GM23338 (cell line): ENCODE results near the gene PCDHGB7.

Experiments used
- CREB1 ChIP-seq: fragments of 250-450 bp; sonication (Bioruptor Pico); IDR thresholded peaks from 2 replicates; pipeline ENCODE4 v1.5.0; 2020; ENCODE audit warnings: low read depth, mild to moderate bottlenecking, moderate library complexity
- CTCF ChIP-seq, 2 experiments: fragments of 200-600 bp in 1 of 2; sonication (generic) in 1 of 2; conservative IDR thresholded peaks; 2 replicates each; pipeline versions ENCODE4 v1.5.1 to v1.6.1; 2016 to 2017; ENCODE audit warnings: antibody characterized with exemption in 2 of 2, low read depth in 2 of 2, mild to moderate bottlenecking in 2 of 2, moderate library complexity in 1 of 2
- EZH2 ChIP-seq: fragments of 200-600 bp; sonication (generic); IDR thresholded peaks from one replicate; pipeline ENCODE4 v1.8.0; 2017; ENCODE audit warnings: antibody characterized with exemption, mild to moderate bottlenecking, low read depth; ENCODE audit not compliant: unreplicated experiment
- EZH2phosphoT487 ChIP-seq: fragments of 200-600 bp; sonication (generic); IDR thresholded peaks from one replicate; pipeline ENCODE4 v1.8.1; 2018; ENCODE audit warnings: antibody characterized with exemption; ENCODE audit not compliant: unreplicated experiment
- JUNB ChIP-seq: IDR thresholded peaks from one replicate; pipeline ENCODE4 v1.6.1; 2016; ENCODE audit warnings: antibody characterized with exemption; ENCODE audit not compliant: unreplicated experiment
- POLR2AphosphoS5 ChIP-seq: IDR thresholded peaks from 2 replicates; pipeline ENCODE4 v1.6.1; 2016; ENCODE audit warnings: antibody characterized with exemption, low read depth
- REST ChIP-seq: IDR thresholded peaks from one replicate; pipeline ENCODE4 v1.6.1; 2018; ENCODE audit warnings: antibody characterized with exemption; ENCODE audit not compliant: unreplicated experiment
- ZNF114 ChIP-seq: fragments of 250-450 bp; sonication (Bioruptor Pico); IDR thresholded peaks from 2 replicates; pipeline ENCODE4 v1.5.0; 2020; ENCODE audit warnings: mild to moderate bottlenecking, moderate library complexity
- ZNF331 ChIP-seq: fragments of 250-450 bp; sonication (Bioruptor Pico); IDR thresholded peaks from 2 replicates; pipeline ENCODE4 v1.5.0; 2020; ENCODE audit warnings: low read depth, mild to moderate bottlenecking, moderate library complexity
- ZNF462 ChIP-seq: fragments of 250-450 bp; sonication (Bioruptor Pico); IDR thresholded peaks from 2 replicates; pipeline ENCODE4 v1.5.0; 2020; ENCODE audit warnings: mild to moderate bottlenecking, moderate library complexity

- TF ChIP-seq EZH2 (no peak), CREB1 (CRISPR knock-in tag) (no peak), POLR2AphosphoS5 (no peak), CTCF (conservative IDR thresholded peaks at IDR 0.05; ENCODE audit: low read depth in 2 of 2) (no peak), JUNB (no peak), EZH2phosphoT487 (no peak), REST (no peak), ZNF462 (CRISPR knock-in tag) (no peak), ZNF114 (CRISPR knock-in tag) (no peak), ZNF331 (no peak)
Measured at GRCh38 chr5:141465351-141465750, 47.9 kb downstream of the PCDHGB7 start.
